GM12801 (cell line): ENCODE results near the gene OR5AC2.

ENCODE experiments used
- CTCF ChIP-seq: IDR thresholded peaks from one replicate; pipeline ENCODE4 v1.5.1; 2011; ENCODE audit warnings: control low read depth; ENCODE audit not compliant: insufficient read length; ENCODE audit errors: extremely low read depth

OR5AC2 gene

GRCh38 chr3:98086873-98087272, at the start of gene OR5AC2:
OR5AC2 (plus strand) TSS chr3:98087173; CDS start chr3:98087173, 0 bp downstream.
- no peak for TF ChIP-seq CTCF

- no peak for TF ChIP-seq CTCF
These were observed 48.7 kb upstream of the OR5AC2 start for GRCh38 chr3:98038286-98038685.

GRCh38 chr3:98038876-98039275, 48.1 kb upstream of the OR5AC2 start:
- no peak for TF ChIP-seq CTCF

GRCh38 chr3:98039322-98040024, 47.5 kb upstream of the OR5AC2 start:
- TF ChIP-seq CTCF = no peak

- TF ChIP-seq CTCF = no peak
These were observed 45.6 kb upstream of the OR5AC2 start for GRCh38 chr3:98041350-98041749.

- TF ChIP-seq CTCF = no peak
These were observed 38.4 kb upstream of the OR5AC2 start for GRCh38 chr3:98048586-98048985.

- no peak for TF ChIP-seq CTCF
These were observed 37.7 kb upstream of the OR5AC2 start for GRCh38 chr3:98049271-98049670.

- TF ChIP-seq CTCF = no peak
These were observed 30.9 kb upstream of the OR5AC2 start for GRCh38 chr3:98056035-98056434.
